OCI-LY1 (cell line): ENCODE results near the gene SLC9A7.

Experiments used
- CTCF ChIP-seq: fragments of 200-600 bp; sonication (generic), shearing (Covaris generic); IDR thresholded peaks from 2 replicates; pipeline ENCODE4 v1.5.1; 2017; ENCODE audit warnings: mild to moderate bottlenecking, antibody characterized with exemption, low read length, moderate library complexity, mixed read lengths
- EZH2 ChIP-seq: fragments of 200-600 bp; sonication (generic), shearing (Covaris generic); IDR thresholded peaks from 2 replicates; pipeline ENCODE4 v1.8.0; 2017; ENCODE audit warnings: borderline replicate concordance, mixed run types, mild to moderate bottlenecking, antibody characterized with exemption, low read length, moderate library complexity, mixed read lengths

- TF ChIP-seq CTCF = no peak
- TF ChIP-seq EZH2 = no peak
Observed at GRCh38 chrX:46630141-46630540, 128.8 kb downstream of the SLC9A7 start.
